ENCODE measurements around the gene IGLL5.

DNA sequence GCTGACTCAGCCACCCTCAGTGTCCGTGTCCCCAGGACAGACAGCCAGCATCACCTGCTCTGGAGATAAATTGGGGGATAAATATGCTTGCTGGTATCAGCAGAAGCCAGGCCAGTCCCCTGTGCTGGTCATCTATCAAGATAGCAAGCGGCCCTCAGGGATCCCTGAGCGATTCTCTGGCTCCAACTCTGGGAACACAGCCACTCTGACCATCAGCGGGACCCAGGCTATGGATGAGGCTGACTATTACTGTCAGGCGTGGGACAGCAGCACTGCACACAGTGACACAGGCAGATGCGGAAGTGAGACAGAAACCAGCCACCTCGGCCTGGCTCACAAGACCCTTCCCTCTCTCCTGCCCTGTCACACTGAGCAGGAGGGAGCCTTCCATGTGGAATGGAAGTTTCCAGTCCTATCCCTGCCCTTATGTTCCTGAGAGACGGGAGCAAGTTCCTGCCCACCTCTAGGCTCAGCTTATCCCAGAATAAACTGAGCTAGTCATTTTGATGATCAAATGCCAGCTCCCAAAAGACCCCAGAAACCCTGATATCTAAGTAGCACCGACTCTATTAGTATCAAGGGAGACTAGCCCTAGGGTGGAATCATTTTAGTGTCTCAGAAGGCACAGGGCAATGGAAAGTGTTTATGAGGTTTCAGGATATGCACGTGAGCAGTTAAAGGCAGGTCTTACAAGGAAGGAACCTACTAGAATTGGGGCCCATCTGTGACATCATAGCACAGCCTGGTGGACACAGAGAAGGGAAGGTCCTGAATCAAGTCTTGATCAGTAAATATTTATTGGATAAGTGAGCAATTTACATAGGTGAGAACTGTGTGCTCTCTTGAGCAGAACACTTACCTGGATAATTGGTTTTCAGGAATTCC is 6.3 kb upstream of the IGLL5 start:
- TF ChIP-seq, protein P1, sequence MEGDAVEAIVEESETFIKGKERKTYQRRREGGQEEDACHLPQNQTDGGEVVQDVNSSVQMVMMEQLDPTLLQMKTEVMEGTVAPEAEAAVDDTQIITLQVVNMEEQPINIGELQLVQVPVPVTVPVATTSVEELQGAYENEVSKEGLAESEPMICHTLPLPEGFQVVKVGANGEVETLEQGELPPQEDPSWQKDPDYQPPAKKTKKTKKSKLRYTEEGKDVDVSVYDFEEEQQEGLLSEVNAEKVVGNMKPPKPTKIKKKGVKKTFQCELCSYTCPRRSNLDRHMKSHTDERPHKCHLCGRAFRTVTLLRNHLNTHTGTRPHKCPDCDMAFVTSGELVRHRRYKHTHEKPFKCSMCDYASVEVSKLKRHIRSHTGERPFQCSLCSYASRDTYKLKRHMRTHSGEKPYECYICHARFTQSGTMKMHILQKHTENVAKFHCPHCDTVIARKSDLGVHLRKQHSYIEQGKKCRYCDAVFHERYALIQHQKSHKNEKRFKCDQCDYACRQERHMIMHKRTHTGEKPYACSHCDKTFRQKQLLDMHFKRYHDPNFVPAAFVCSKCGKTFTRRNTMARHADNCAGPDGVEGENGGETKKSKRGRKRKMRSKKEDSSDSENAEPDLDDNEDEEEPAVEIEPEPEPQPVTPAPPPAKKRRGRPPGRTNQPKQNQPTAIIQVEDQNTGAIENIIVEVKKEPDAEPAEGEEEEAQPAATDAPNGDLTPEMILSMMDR (IDR thresholded peaks at IDR 0.05; ENCODE audit: low read depth, low read length), result no peak
- no peak for TF ChIP-seq POLR2A (IDR thresholded peaks at IDR 0.05; ENCODE audit: extremely low read depth, insufficient read length)
- TF ChIP-seq, protein P2, sequence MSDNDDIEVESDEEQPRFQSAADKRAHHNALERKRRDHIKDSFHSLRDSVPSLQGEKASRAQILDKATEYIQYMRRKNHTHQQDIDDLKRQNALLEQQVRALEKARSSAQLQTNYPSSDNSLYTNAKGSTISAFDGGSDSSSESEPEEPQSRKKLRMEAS (IDR thresholded peaks at IDR 0.05; ENCODE audit: low read depth, low read length), result no peak
